GM21367 (cell line): ENCODE measurements around the gene HNRNPF.

Source experiments
- ATAC-seq: cut with Tn5 transposase; IDR thresholded peaks from one replicate; pipeline ENCODE4 v1.9.1; 2021; ENCODE audit not compliant: unreplicated experiment

Gene HNRNPF

GRCh38 chr10:43377424-43377883 lies 31.5 kb downstream of the HNRNPF start:
- ATAC-seq = no peak

- no peak for ATAC-seq
These were observed 32.1 kb downstream of the HNRNPF start for GRCh38 chr10:43376828-43377423.

GRCh38 chr10:43376046-43376635 lies 32.8 kb downstream of the HNRNPF start:
- ATAC-seq = no peak

GRCh38 chr10:43375401-43376020 lies 33.5 kb downstream of the HNRNPF start:
- no peak for ATAC-seq

GRCh38 chr10:43374194-43374593 lies 34.8 kb downstream of the HNRNPF start:
- ATAC-seq = no peak

- ATAC-seq = no peak
These were observed 35.5 kb downstream of the HNRNPF start for GRCh38 chr10:43373461-43373860.

- ATAC-seq = no peak
These were observed 36.1 kb downstream of the HNRNPF start for GRCh38 chr10:43372765-43373361.

- ATAC-seq = no peak
These were observed 37.6 kb downstream of the HNRNPF start, which contains the start of gene FXYD4 for GRCh38 chr10:43371418-43371817. Gene FXYD4, plus strand, starts transcription at chr10:43371636. Its CDS starts 2,111 bp downstream, at chr10:43373747.

- no peak for ATAC-seq
These were observed 38.2 kb downstream of the HNRNPF start for GRCh38 chr10:43370671-43371215.

- ATAC-seq = no peak
These were observed 39.1 kb downstream of the HNRNPF start for GRCh38 chr10:43369921-43370320.

- no peak for ATAC-seq
These were observed 44.0 kb downstream of the HNRNPF start for GRCh38 chr10:43365001-43365400.

- ATAC-seq = peak; percentile 94
These were observed 46.7 kb downstream of the HNRNPF start for GRCh38 chr10:43362191-43362839.

- no peak for ATAC-seq
These were observed 47.3 kb downstream of the HNRNPF start for GRCh38 chr10:43361547-43362190.

GRCh38 chr10:43360086-43360485 lies 48.9 kb downstream of the HNRNPF start:
- no peak for ATAC-seq

GRCh38 chr10:43355749-43356371 lies 53.1 kb downstream of the HNRNPF start:
- ATAC-seq = no peak

- no peak for ATAC-seq
These were observed 54.1 kb downstream of the HNRNPF start for GRCh38 chr10:43354879-43355380.

GRCh38 chr10:43354330-43354635 lies 54.7 kb downstream of the HNRNPF start:
- no peak for ATAC-seq

- no peak for ATAC-seq
These were observed 55.3 kb downstream of the HNRNPF start for GRCh38 chr10:43353495-43354329.

- no peak for ATAC-seq
These were observed 56.0 kb downstream of the HNRNPF start for GRCh38 chr10:43352951-43353350.
